Endothelial cell of umbilical vein (primary cell): ENCODE data around the gene SCAANT1. TPM values are rescaled to one million over a fixed set of nuclear protein-coding genes. Genes with fewer than 3 reads are reported as not detected.

Source experiments
- BruUV-seq: library from RNA; stranded (reverse); fragments of 400-500 nt; replicated peaks from 2 replicates; lab custom pipeline; 2021; lab: Mats Ljungman, UMichigan
- CTCF ChIA-PET: fragments of 300-600, 350-600 bp; sonication (Branson Sonifier 250); formaldehyde crosslinking; loops from one replicate; lab custom pipeline; 2021; ENCODE audit warnings: antibody characterized with exemption, inconsistent platforms; lab: Charles Lee
- POLR2A ChIA-PET: fragments of 300-600, 350-600 bp; sonication (Branson Sonifier 250); formaldehyde crosslinking; loops from one replicate; lab custom pipeline; 2021; ENCODE audit warnings: antibody characterized with exemption, inconsistent platforms; lab: Charles Lee
- DNase-seq: peaks from one replicate; pipeline ENCODE4 v3.0.0-alpha.2; 2011; ENCODE audit warnings: low read depth, low spot score
- FAIRE-seq: peaks from 2 replicates; lab custom pipeline; 2011; peaks lifted over from hg19 to GRCh38; lab: Jason Lieb, UNC
- H2AFZ ChIP-seq: 2 replicates; pipeline ENCODE4 v1.6.0; 2012; ENCODE audit warnings: low read depth, low read length, control low read depth, inconsistent platforms
- H3K27ac ChIP-seq: 2 replicates; pipeline ENCODE4 v1.5.1; 2011; ENCODE audit warnings: low read depth, mild to moderate bottlenecking, control low read depth, low read length, moderate library complexity; ENCODE audit not compliant: insufficient read depth
- H3K27me3 ChIP-seq, 2 experiments: 2 replicates each; pipeline versions ENCODE4 v1.6.0 to v1.6.1; 2011; ENCODE audit warnings: low read length in 2 of 2, mixed read lengths in 1 of 2; ENCODE audit not compliant: control insufficient read depth in 2 of 2, insufficient read depth in 2 of 2
- H3K36me3 ChIP-seq, 2 experiments: 2 replicates in 1 of 2; 3 replicates in 1 of 2; pipeline ENCODE4 v1.5.1; 2011; ENCODE audit warnings: low read length in 2 of 2, mild to moderate bottlenecking in 1 of 2, moderate library complexity in 1 of 2; ENCODE audit not compliant: control insufficient read depth in 2 of 2, insufficient read depth in 2 of 2; ENCODE audit errors: extremely low read depth in 1 of 2
- H3K4me1 ChIP-seq: 3 replicates; pipeline ENCODE4 v1.5.1; 2011; ENCODE audit warnings: mild to moderate bottlenecking, low read length; ENCODE audit not compliant: control insufficient read depth, insufficient read depth; ENCODE audit errors: extremely low read depth
- H3K4me2 ChIP-seq: 2 replicates; pipeline ENCODE4 v1.6.1; 2011; ENCODE audit warnings: low read length, control low read depth, mixed read lengths; ENCODE audit not compliant: insufficient read depth
- H3K4me3 ChIP-seq, 3 experiments: fragments of 200-600 bp in 1 of 3; sonication (generic), shearing (Covaris generic) in 1 of 3; replicated peaks in 1 of 3; 2 replicates each; pipeline ENCODE4 v1.5.1; 2011 to 2016; ENCODE audit warnings: control low read depth in 3 of 3, low read length in 3 of 3, mild to moderate bottlenecking in 2 of 3, inconsistent platforms in 1 of 3, low read depth in 1 of 3, moderate library complexity in 1 of 3; ENCODE audit not compliant: insufficient read depth in 1 of 3
- H3K79me2 ChIP-seq: 2 replicates; pipeline ENCODE4 v1.6.0; 2012; ENCODE audit warnings: low read length, inconsistent platforms; ENCODE audit not compliant: control insufficient read depth, insufficient read depth
- H3K9ac ChIP-seq: replicated peaks from 2 replicates; pipeline ENCODE3; 2011; ENCODE audit warnings: low read length, control low read depth; ENCODE audit not compliant: insufficient read depth; ENCODE audit errors: extremely low read depth
- H3K9me1 ChIP-seq: replicated peaks from 3 replicates; pipeline ENCODE4 v1.6.0; 2011; ENCODE audit warnings: mild to moderate bottlenecking, low read length; ENCODE audit not compliant: control insufficient read depth, insufficient read depth; ENCODE audit errors: extremely low read depth
- H3K9me3 ChIP-seq: replicated peaks from 2 replicates; pipeline ENCODE4 v1.5.1; 2012; ENCODE audit warnings: low read length, inconsistent platforms; ENCODE audit not compliant: control insufficient read depth, insufficient read depth
- H4K20me1 ChIP-seq: replicated peaks from 2 replicates; pipeline ENCODE3; 2011; ENCODE audit warnings: mild to moderate bottlenecking, low read length; ENCODE audit not compliant: control insufficient read depth, insufficient read depth; ENCODE audit errors: extremely low read depth
- CTCF ChIP-seq, 2 donors: IDR thresholded peaks; 1 replicate in 1 of 2; 2 replicates in 1 of 2; pipeline ENCODE4 v1.5.1; 2011; ENCODE audit warnings: low read length in 2 of 2, mild to moderate bottlenecking in 2 of 2, moderate library complexity in 2 of 2, control low read depth in 1 of 2, inconsistent platforms in 1 of 2, low read depth in 1 of 2; ENCODE audit not compliant: insufficient read depth in 1 of 2; ENCODE audit errors: extremely low read depth in 1 of 2
- EZH2 ChIP-seq: IDR thresholded peaks from 2 replicates; pipeline ENCODE4 v1.6.1; 2012; ENCODE audit warnings: borderline replicate concordance, low read depth, mild to moderate bottlenecking, moderate library complexity, low read length, inconsistent platforms; ENCODE audit not compliant: severe bottlenecking
- FOS ChIP-seq: IDR thresholded peaks from 2 replicates; pipeline ENCODE4 v1.6.1; 2011; ENCODE audit warnings: mild to moderate bottlenecking, low read length, moderate library complexity, borderline replicate concordance; ENCODE audit not compliant: insufficient read depth
- MYC ChIP-seq: IDR thresholded peaks from one replicate; pipeline ENCODE4 v1.6.1; 2011; ENCODE audit warnings: mild to moderate bottlenecking, low read depth, low read length
- POLR2AphosphoS5 ChIP-seq: IDR thresholded peaks from 2 replicates; pipeline ENCODE4 v1.6.1; 2012; ENCODE audit warnings: low read depth, mild to moderate bottlenecking, control low read depth, low read length, moderate library complexity; ENCODE audit not compliant: insufficient read depth
- dilution Hi-C: fragments of 300-500 bp; cut with MboI; formaldehyde crosslinking; loops from one replicate; pipeline ENCODE4 v1.15.0; 2019; ENCODE audit warnings: low sequenced_read_pairs; ENCODE audit not compliant: extremely low pct_ligation_motif_present
- intact Hi-C: fragments of 100-400 bp; cut with micrococcal nuclease; formaldehyde crosslinking; loops from one replicate; pipeline ENCODE4 v1.10.0; 2022
- polyA plus RNA-seq, 4 experiments: library from polyadenylated mRNA; depleted of rRNA in 3 of 4; stranded (reverse) in 3 of 4; unstranded in 1 of 4; fragments of >200 nt; gene quantifications; 2 replicates each; pipeline versions ENCODE4 v1.2.1 to v1.2.3, GENCODE V29; 2011 to 2012; ENCODE audit warnings: missing spikeins in 1 of 4
- total RNA-seq: library from RNA; stranded (reverse); gene quantifications from 2 replicates; pipeline ENCODE4 v1.2.3, GENCODE V29; 2021

The SCAANT1 gene
- total and polyA plus RNA-seq, 2 donors (not counting 3 experiments of a cell fraction or from before 2014, with no cell fraction given), result not detected

DNA sequence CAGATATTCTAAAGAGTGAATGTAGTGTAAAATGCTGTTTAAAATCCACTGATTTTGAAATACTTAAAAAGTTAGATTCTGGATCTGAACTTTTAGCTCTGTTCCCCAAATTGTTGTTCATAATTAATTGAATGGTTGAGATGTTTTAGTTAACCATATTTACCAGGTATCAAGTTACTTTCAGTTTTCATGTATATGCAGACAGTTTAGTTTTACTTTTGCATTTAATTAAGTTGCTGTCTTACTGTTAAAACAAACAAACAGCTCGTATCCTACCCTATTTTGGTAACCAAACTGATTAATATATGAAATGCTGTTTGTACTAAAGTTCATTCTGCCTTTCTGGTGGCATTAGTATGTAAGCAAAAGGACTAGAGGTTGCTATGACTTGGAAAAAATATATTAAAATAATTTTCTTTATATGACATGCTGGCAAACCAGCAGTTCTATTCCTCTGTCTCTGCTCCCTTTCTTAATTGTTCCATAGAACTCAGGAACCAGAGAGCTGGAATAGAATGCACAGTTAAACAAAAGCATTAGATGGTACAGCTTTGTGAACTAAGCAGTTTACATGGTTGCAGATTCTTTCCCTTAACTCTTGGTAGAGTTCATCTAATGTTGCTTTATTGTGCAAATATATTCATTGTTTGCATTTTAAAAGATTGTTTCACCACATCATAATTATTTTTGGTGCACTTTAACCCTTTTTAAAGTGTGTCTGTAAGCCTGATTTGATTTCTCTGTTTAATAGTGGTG, 39.5 kb upstream of the SCAANT1 start:
- H3K27ac ChIP-seq, result no peak overlapping the region
- FAIRE-seq, result no peak
- H3K79me2 ChIP-seq, result peaks cover 32% of the 10 kb centered on the region

More for the DNA sequence above, 39.5 kb upstream of the SCAANT1 start:
- Histone ChIP-seq H3K9me3 (no peaks in the 10 kb centered on the region), H3K36me3 (peaks cover 0 to 6% of the 10 kb centered on the region in 2 experiments), H3K4me3 (no peak overlapping the region), H3K9ac (no peak overlapping the region), H3K9me1 (no peaks in the 10 kb centered on the region), H3K4me2 (no peak overlapping the region), H3K4me1 (peaks cover 3% of the 10 kb centered on the region), H4K20me1 (peaks cover 2% of the 10 kb centered on the region), H2AFZ (no peak overlapping the region), H3K27me3 (no peaks in the 10 kb centered on the region)
- TF ChIP-seq POLR2AphosphoS5 (no peak), FOS (no peak), MYC (no peak), EZH2 (no peak), CTCF (IDR thresholded peaks at IDR 0.05; ENCODE audit: extremely low read depth in 1 of 2, insufficient read depth in 1 of 2, low read depth in 1 of 2, low read length in 2 of 2) (no peak)
- dilution Hi-C loops (no loop called here), intact Hi-C loops (no loop called here)
- CTCF ChIA-PET, result interaction anchor here (1.9 kb wide), 1 partner anchor 9 kb away, joined by 11 read pairs; no protein-coding TSS in a partner anchor
- POLR2A ChIA-PET, result no interaction called here
- no TSS peak for BruUV-seq
- no peak for DNase-seq
